HepG2 (cell line): ENCODE measurements around the gene SNCAIP. TPM values are rescaled to one million over a fixed set of nuclear protein-coding genes. Genes with fewer than 3 reads are reported as not detected.

Source experiments
- ATAC-seq: fragments of 200-7000 bp; cut with Tn5 transposase; 3 replicates; pipeline ENCODE4 v1.9.1; 2020; ENCODE audit warnings: mild to moderate bottlenecking, moderate library complexity
- BruUV-seq: library from RNA; stranded (reverse); fragments of 400-500 nt; replicated peaks from 2 replicates; lab custom pipeline; 2021; lab: Mats Ljungman, UMichigan
- CTCF ChIA-PET: fragments of 300-600 bp; formaldehyde crosslinking; extraction: SDS; loops from one replicate; lab custom pipeline; 2021; ENCODE audit warnings: low total read pairs, inconsistent platforms, low intra/inter-chr PET ratio; lab: Yijun Ruan, JAX
- POLR2A ChIA-PET: fragments of 350-600 bp; sonication (Branson Sonifier 250); formaldehyde crosslinking; loops from one replicate; lab custom pipeline; 2020; ENCODE audit warnings: antibody characterized with exemption, inconsistent platforms; lab: Yijun Ruan, JAX
- DNase-seq: peaks from one replicate; pipeline ENCODE4 v3.0.0-alpha.2; 2015; ENCODE audit warnings: low spot score
- FAIRE-seq: peaks from 3 replicates; lab custom pipeline; 2011; peaks lifted over from hg19 to GRCh38; lab: Jason Lieb, UNC
- H2AFZ ChIP-seq: one replicate; pipeline ENCODE4 v1.6.1; 2011; ENCODE audit warnings: low read length, inconsistent platforms
- H3K27ac ChIP-seq: fragments of 300-600 bp; 3 replicates; pipeline ENCODE4 v1.8.0; 2011; ENCODE audit warnings: mixed run types, mild to moderate bottlenecking, mixed read lengths, low read length, inconsistent platforms; ENCODE audit not compliant: insufficient read depth; ENCODE audit errors: extremely low read length
- H3K27me3 ChIP-seq, 2 experiments: fragments of 200-600 bp in 1 of 2; 2 replicates in 1 of 2; 3 replicates in 1 of 2; pipeline versions ENCODE4 v1.6.0 to v1.8.0; 2011; ENCODE audit warnings: low read length in 2 of 2, mild to moderate bottlenecking in 2 of 2, moderate library complexity in 2 of 2, inconsistent platforms in 1 of 2; ENCODE audit not compliant: insufficient read depth in 2 of 2, control insufficient read depth in 1 of 2
- H3K36me3 ChIP-seq, 2 experiments: fragments of 200-600 bp in 1 of 2; replicated peaks in 1 of 2; 2 replicates in 1 of 2; 3 replicates in 1 of 2; pipeline versions ENCODE4 v1.5.1 to v1.8.0; 2011; ENCODE audit warnings: low read length in 2 of 2, inconsistent platforms in 1 of 2; ENCODE audit not compliant: insufficient read depth in 2 of 2, control insufficient read depth in 1 of 2
- H3K4me1 ChIP-seq: 2 replicates; pipeline ENCODE4 v1.5.1; 2012; ENCODE audit warnings: low read length, inconsistent platforms; ENCODE audit not compliant: insufficient read depth
- H3K4me2 ChIP-seq: 2 replicates; pipeline ENCODE4 v1.6.0; 2011; ENCODE audit warnings: low read depth, low read length, inconsistent platforms
- H3K4me3 ChIP-seq, 3 experiments: fragments of 200-600 bp in 1 of 3; sonication (generic), shearing (Covaris generic) in 1 of 3; replicated peaks in 1 of 3; 2 replicates each; pipeline ENCODE4 v1.5.1; 2011 to 2016; ENCODE audit warnings: low read length in 3 of 3, inconsistent platforms in 2 of 3, low read depth in 2 of 3, mild to moderate bottlenecking in 2 of 3, control low read depth in 1 of 3, mixed read lengths in 1 of 3; ENCODE audit not compliant: insufficient read depth in 1 of 3
- H3K79me2 ChIP-seq: one replicate; pipeline ENCODE4 v1.6.1; 2011; ENCODE audit warnings: low read length, inconsistent platforms; ENCODE audit not compliant: insufficient read depth
- H3K9ac ChIP-seq: 2 replicates; pipeline ENCODE4 v1.6.0; 2011; ENCODE audit warnings: mild to moderate bottlenecking, low read depth, low read length, inconsistent platforms; ENCODE audit not compliant: insufficient read depth
- H3K9me3 ChIP-seq: 2 replicates; pipeline ENCODE4 v1.5.1; 2012; ENCODE audit warnings: mild to moderate bottlenecking, low read length
- H4K20me1 ChIP-seq: 2 replicates; pipeline ENCODE4 v1.6.0; 2011; ENCODE audit warnings: inconsistent platforms, mild to moderate bottlenecking, low read length, moderate library complexity; ENCODE audit not compliant: insufficient read depth
- GATAD1 ChIP-seq: IDR thresholded peaks from 2 replicates; pipeline ENCODE4 v1.6.1; 2016; ENCODE audit warnings: missing genetic modification reagents, missing compliant biosample characterization
- MED8 ChIP-seq: sonication (generic); formaldehyde crosslinking; IDR thresholded peaks from 2 replicates; pipeline ENCODE4 v1.8.1; 2023; ENCODE audit warnings: mild to moderate bottlenecking, missing genetic modification reagents; ENCODE audit not compliant: insufficient replicate concordance
- NFAT5 ChIP-seq: sonication (generic); formaldehyde crosslinking; IDR thresholded peaks from 2 replicates; pipeline ENCODE4 v1.4.0; 2020; ENCODE audit warnings: missing genetic modification reagents
- TFDP1 ChIP-seq: IDR thresholded peaks from 2 replicates; pipeline ENCODE4 v1.6.1; 2016; ENCODE audit warnings: missing compliant biosample characterization, missing genetic modification reagents, borderline replicate concordance
- ZBTB7B ChIP-seq: sonication (generic); formaldehyde crosslinking; IDR thresholded peaks from 2 replicates; pipeline ENCODE4 v1.4.0; 2020; ENCODE audit warnings: missing genetic modification reagents
- ZFY ChIP-seq: sonication (generic); formaldehyde crosslinking; IDR thresholded peaks from 2 replicates; pipeline ENCODE4 v1.4.0; 2020; ENCODE audit warnings: missing genetic modification reagents
- ZNF136 ChIP-seq: sonication (generic); formaldehyde crosslinking; IDR thresholded peaks from 2 replicates; pipeline ENCODE4 v1.8.1; 2022; ENCODE audit warnings: low read depth, mild to moderate bottlenecking, moderate library complexity, missing genetic modification reagents
- ZNF33B ChIP-seq: sonication (generic); formaldehyde crosslinking; IDR thresholded peaks from 2 replicates; pipeline ENCODE4 v1.5.1; 2020; ENCODE audit warnings: mild to moderate bottlenecking, missing genetic modification reagents
- WGBS: methylation state at CpG from one replicate; pipeline ENCODE4 v1.1.6; 2017; ENCODE audit warnings: low lambda C conversion rate; 5-methylcytosine and 5-hydroxymethylcytosine counted together
- in situ Hi-C: cut with HindIII; loops from 2 replicates; pipeline ENCODE4 v1.10.0; 2017; ENCODE audit warnings: low pct_unique_long_range_greater_than_20kb; ENCODE audit not compliant: extremely low pct_ligation_motif_present
- intact Hi-C: fragments of 100-400 bp; cut with micrococcal nuclease; formaldehyde crosslinking; loops from one replicate; pipeline ENCODE4 v1.10.0; 2022; ENCODE audit not compliant: unreplicated experiment
- polyA plus RNA-seq, 8 experiments: library from polyadenylated mRNA; depleted of rRNA in 3 of 8; stranded (reverse) in 7 of 8; unstranded in 1 of 8; fragments of >200 nt; fragmentation: Illumina TruSeq in 4 of 8; extraction: Trizol in 4 of 8; gene quantifications; 2 replicates each; pipeline versions ENCODE4 v1.2.1 to v1.2.3, GENCODE V29; 2011 to 2016; ENCODE audit warnings: low read depth in 4 of 8, missing spikeins in 1 of 8, mixed read lengths in 1 of 8; ENCODE audit not compliant: insufficient read depth in 1 of 8
- total RNA-seq, 5 experiments: library from RNA; depleted of rRNA; stranded (reverse); fragments of >200 nt; fragmentation: Illumina TruSeq; extraction: Trizol; gene quantifications; 2 replicates each; pipeline ENCODE4 v1.2.3, GENCODE V29; 2016; ENCODE audit warnings: low read depth in 1 of 5
- TF ChIP-seq, protein P1 (sequence below): sonication (generic); formaldehyde crosslinking; IDR thresholded peaks from 2 replicates; pipeline ENCODE4 v1.4.0; 2020; ENCODE audit warnings: mild to moderate bottlenecking, missing genetic modification reagents
- TF ChIP-seq, protein P2 (sequence below): sonication (generic); formaldehyde crosslinking; IDR thresholded peaks from 2 replicates; pipeline ENCODE4 v1.5.1; 2020; ENCODE audit warnings: missing genetic modification reagents, mild to moderate bottlenecking, borderline replicate concordance

SNCAIP gene
- total and polyA plus RNA-seq, 2 of the 13 experiments (the other 11 are each of a cell fraction or from before 2014, with no cell fraction given), result not detected

- no peak overlapping the region for H3K9ac ChIP-seq
- no peaks in the 10 kb centered on the region for H3K27me3 ChIP-seq
- no TSS peak for BruUV-seq
- no peak overlapping the region for H3K4me2 ChIP-seq
- H3K4me3 ChIP-seq, result no peak overlapping the region
- no peaks in the 10 kb centered on the region for H3K9me3 ChIP-seq
- no peaks in the 10 kb centered on the region for H3K4me1 ChIP-seq
- H3K27ac ChIP-seq, result no peak overlapping the region
- H3K36me3 ChIP-seq, result no peaks in the 10 kb centered on the region
- FAIRE-seq, result no peak
- H4K20me1 ChIP-seq, result no peaks in the 10 kb centered on the region
- ChIA-PET POLR2A (no interaction called here), CTCF (no interaction called here)
- intact Hi-C loops (no loop called here), in situ Hi-C loops (no loop called here)
- ATAC-seq, result no peak
- no peak for DNase-seq
- 0% methylated on average over 1 of the region's 1 CpG for WGBS
- H3K79me2 ChIP-seq, result no peaks in the 10 kb centered on the region
- no peak for TF ChIP-seq ZBTB7B (CRISPR knock-in tag)
- no peak overlapping the region for H2AFZ ChIP-seq
Observed at GRCh38 chr5:122400341-122400740, 88.3 kb downstream of the SNCAIP start.

GRCh38 chr5:122400938-122401337 is 88.9 kb downstream of the SNCAIP start:
- Histone ChIP-seq H3K4me2 (no peak overlapping the region), H3K9ac (no peak overlapping the region), H3K4me1 (no peaks in the 10 kb centered on the region), H3K79me2 (no peaks in the 10 kb centered on the region), H3K27ac (no peak overlapping the region), H2AFZ (no peak overlapping the region), H3K4me3 (no peak overlapping the region), H4K20me1 (no peaks in the 10 kb centered on the region), H3K9me3 (no peaks in the 10 kb centered on the region), H3K27me3 (no peaks in the 10 kb centered on the region), H3K36me3 (no peaks in the 10 kb centered on the region)
- DNase-seq (no peak), FAIRE-seq (no peak), ATAC-seq (no peak)
- in situ Hi-C loops, result no loop called here
- WGBS, result no CpG with 5 or more reads among the region's 1 CpG
- CTCF ChIA-PET, result no interaction called here
- BruUV-seq, result no TSS peak
- intact Hi-C loops, result no loop called here
- POLR2A ChIA-PET, result no interaction called here
- TF ChIP-seq, protein P1, sequence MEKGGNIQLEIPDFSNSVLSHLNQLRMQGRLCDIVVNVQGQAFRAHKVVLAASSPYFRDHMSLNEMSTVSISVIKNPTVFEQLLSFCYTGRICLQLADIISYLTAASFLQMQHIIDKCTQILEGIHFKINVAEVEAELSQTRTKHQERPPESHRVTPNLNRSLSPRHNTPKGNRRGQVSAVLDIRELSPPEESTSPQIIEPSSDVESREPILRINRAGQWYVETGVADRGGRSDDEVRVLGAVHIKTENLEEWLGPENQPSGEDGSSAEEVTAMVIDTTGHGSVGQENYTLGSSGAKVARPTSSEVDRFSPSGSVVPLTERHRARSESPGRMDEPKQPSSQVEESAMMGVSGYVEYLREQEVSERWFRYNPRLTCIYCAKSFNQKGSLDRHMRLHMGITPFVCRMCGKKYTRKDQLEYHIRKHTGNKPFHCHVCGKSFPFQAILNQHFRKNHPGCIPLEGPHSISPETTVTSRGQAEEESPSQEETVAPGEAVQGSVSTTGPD, result no peak
- TF ChIP-seq NFAT5 (CRISPR knock-in tag) (no peak), GATAD1 (no peak), TFDP1 (CRISPR knock-in tag) (no peak), ZNF33B (no peak), ZFY (CRISPR knock-in tag) (no peak), MED8 (no peak), ZNF136 (CRISPR knock-in tag) (no peak)
- TF ChIP-seq, protein P2, sequence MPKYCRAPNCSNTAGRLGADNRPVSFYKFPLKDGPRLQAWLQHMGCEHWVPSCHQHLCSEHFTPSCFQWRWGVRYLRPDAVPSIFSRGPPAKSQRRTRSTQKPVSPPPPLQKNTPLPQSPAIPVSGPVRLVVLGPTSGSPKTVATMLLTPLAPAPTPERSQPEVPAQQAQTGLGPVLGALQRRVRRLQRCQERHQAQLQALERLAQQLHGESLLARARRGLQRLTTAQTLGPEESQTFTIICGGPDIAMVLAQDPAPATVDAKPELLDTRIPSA (CRISPR knock-in tag), result no peak
